Activated CD8-positive, alpha-beta memory T cell treated with anti-CD3 and anti-CD28 coated beads, Interleukin-2, amount 50 U/mL, for 4 hours (primary cell): ENCODE measurements around the gene PDIA3.
"Not testable (repeated sequence)": the region's sequence is repeated elsewhere in the genome, so short reads cannot be mapped to it uniquely, and the experiment has no call there.

ENCODE experiments used
- DNase-seq: peaks from one replicate; pipeline ENCODE4 v3.0.0-alpha.2; 2020

PDIA3 gene

GRCh38 chr15:43777267-43777914, 31.2 kb downstream of the PDIA3 start:
- DNase-seq = peak; percentile 81

- no peak for DNase-seq
These were observed 32.8 kb downstream of the PDIA3 start for GRCh38 chr15:43779016-43779415.

GRCh38 chr15:43789409-43789808, 43.2 kb downstream of the PDIA3 start:
- DNase-seq = no peak

- peak; percentile 100 for DNase-seq
These were observed 45.9 kb downstream of the PDIA3 start, which contains the start of gene SERF2 for GRCh38 chr15:43791993-43792760. TSS of gene SERF2 (plus strand) at chr15:43792320. CDS start at chr15:43792377, 57 bp downstream.

- peak; percentile 34 for DNase-seq
These were observed 46.7 kb downstream of the PDIA3 start for GRCh38 chr15:43792761-43793476.

GRCh38 chr15:43793647-43794046, 47.4 kb downstream of the PDIA3 start:
- no peak for DNase-seq

GRCh38 chr15:43794269-43795037, 48.2 kb downstream of the PDIA3 start:
- no peak for DNase-seq

GRCh38 chr15:43795197-43795596, 49.0 kb downstream of the PDIA3 start:
- no peak for DNase-seq

- DNase-seq = no peak
These were observed 49.8 kb downstream of the PDIA3 start for GRCh38 chr15:43795997-43796396.

GRCh38 chr15:43796566-43796965, 50.3 kb downstream of the PDIA3 start:
- no peak for DNase-seq

GRCh38 chr15:43799209-43799944, 53.1 kb downstream of the PDIA3 start:
- no peak for DNase-seq

- DNase-seq = no peak
These were observed 53.7 kb downstream of the PDIA3 start, which contains the start of gene SERINC4 for GRCh38 chr15:43799945-43800285. TSS of gene SERINC4 (minus strand) at chr15:43800220. CDS start at chr15:43799986, 234 bp downstream.

- DNase-seq = peak; percentile 91
These were observed 54.3 kb downstream of the PDIA3 start, which contains the start of gene HYPK for GRCh38 chr15:43800286-43801141. TSS of gene HYPK (plus strand) at chr15:43800599. CDS start at chr15:43800623, 24 bp downstream.

GRCh38 chr15:43802676-43803075, 56.4 kb downstream of the PDIA3 start:
- not testable (repeated sequence) for DNase-seq

- no peak for DNase-seq
These were observed 62.3 kb downstream of the PDIA3 start for GRCh38 chr15:43808435-43808950.

GRCh38 chr15:43808960-43809678, 62.9 kb downstream of the PDIA3 start:
- DNase-seq = no peak

GRCh38 chr15:43815064-43815463, 68.8 kb downstream of the PDIA3 start:
- DNase-seq = not testable (repeated sequence)

GRCh38 chr15:43821505-43821904, 75.3 kb downstream of the PDIA3 start:
- no peak for DNase-seq
